ENCODE data around the gene GRAMD4. TPM values are rescaled to one million over a fixed set of nuclear protein-coding genes. Genes with fewer than 3 reads are reported as not detected.

GRAMD4 gene
- total and polyA plus RNA-seq, 10 of the 15 experiments (the other 5 are each of a cell fraction or from before 2014, with no cell fraction given) = 0.21 to 45.5 (median 10.6) TPM

DNA sequence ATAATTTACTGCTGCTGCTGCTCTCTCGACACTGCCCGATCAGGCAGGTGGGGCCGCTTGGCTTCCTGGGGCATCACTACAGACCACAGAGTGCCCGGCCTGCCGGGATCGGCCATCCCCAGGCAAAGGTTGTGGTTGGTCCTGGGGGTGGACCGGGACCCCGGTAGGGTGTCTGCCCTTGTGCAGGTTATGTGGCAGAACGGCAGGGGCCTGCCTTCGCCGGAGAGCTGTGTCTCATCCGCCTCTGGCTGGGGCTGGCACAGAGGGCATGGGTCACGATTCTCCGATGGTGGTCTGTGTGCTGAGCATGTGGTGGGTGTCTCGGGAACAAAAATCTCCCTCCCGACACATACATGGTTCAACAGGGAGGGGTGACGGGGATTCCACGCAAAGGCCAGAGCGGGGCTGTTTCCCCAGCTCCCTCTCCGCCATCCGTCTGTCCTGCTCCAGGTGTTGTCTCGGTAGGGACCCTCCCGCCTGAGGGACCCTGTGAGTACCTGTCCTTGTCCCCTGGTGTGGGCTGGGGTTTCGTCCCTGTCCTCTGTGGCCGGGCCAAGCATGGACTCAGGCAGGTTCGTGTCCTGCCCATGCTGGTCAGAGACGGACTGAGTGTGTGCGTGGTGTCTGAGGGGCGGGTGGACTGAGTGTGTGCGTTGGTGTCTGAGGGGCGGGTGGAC, 7.8 kb downstream of the GRAMD4 start:
- Histone ChIP-seq H3K4me3 (no peak overlapping the region), H4K20me1 (ENCODE audit: control insufficient read depth, insufficient read depth) (no peaks in the 10 kb centered on the region), H3K9me3 (replicated peaks; ENCODE audit: control insufficient read depth, insufficient read depth, low read length) (no peaks in the 10 kb centered on the region), H3K27ac (ENCODE audit: control insufficient read depth, insufficient read depth) (no peak overlapping the region), H3K4me1 (ENCODE audit: control insufficient read depth, insufficient read depth, low read length) (no peaks in the 10 kb centered on the region), H3K79me2 (ENCODE audit: control insufficient read depth, insufficient read depth, low read length) (no peaks in the 10 kb centered on the region), H3K9ac (ENCODE audit: control insufficient read depth, insufficient read depth, low read length) (no peak overlapping the region), H2AFZ (ENCODE audit: control insufficient read depth, low read depth, low read length) (no peak overlapping the region), H3K4me2 (ENCODE audit: control insufficient read depth, insufficient read depth) (no peak overlapping the region), H3K27me3 (replicated peaks in 1 of 2; ENCODE audit: control insufficient read depth in 2 of 2, insufficient read depth in 2 of 2, low read length in 1 of 2) (no peaks in the 10 kb centered on the region), H3K36me3 (ENCODE audit: control insufficient read depth in 2 of 2, insufficient read depth in 2 of 2, low read length in 1 of 2) (peaks cover 0 to 11% of the 10 kb centered on the region in 2 experiments; a peak in 2 of 4 replicates)
- FAIRE-seq (no peak), DNase-seq (ENCODE audit: low read depth, low spot score) (no peak), ATAC-seq (no peak)
- ChIA-PET RAD21 (ENCODE audit: unreplicated experiment) (no interaction called here), CTCF (no interaction called here), POLR2A (no interaction called here), SMC1A (ENCODE audit: uncharacterized antibody, unreplicated experiment) (no interaction called here)
- 87% methylated on average over 30 of the region's 31 CpGs for WGBS (ENCODE audit: insufficient coverage, insufficient replicate concordance, low lambda C conversion rate, missing lambda C conversion rate)
- BruUV-seq (replicated peaks) = no TSS peak
- in situ Hi-C loops (cut with MboI) (no loop called here), intact Hi-C loops (cut with micrococcal nuclease; ENCODE audit: unreplicated experiment) (no loop called here)
- no peak for TF ChIP-seq FOS (IDR thresholded peaks at IDR 0.05; ENCODE audit: borderline replicate concordance, extremely low read depth, insufficient read length)
- no peak for TF ChIP-seq RUNX3 (IDR thresholded peaks at IDR 0.05; ENCODE audit: low read length)
- TF ChIP-seq CREM (IDR thresholded peaks at IDR 0.05; ENCODE audit: low read depth) = no peak
- TF ChIP-seq FOXM1 (IDR thresholded peaks at IDR 0.05; ENCODE audit: low read depth, low read length) = no peak
- no peak for TF ChIP-seq ETV6 (conservative IDR thresholded peaks at IDR 0.05 in 1 of 2, IDR thresholded peaks at IDR 0.05 in 1 of 2; ENCODE audit: borderline replicate concordance in 1 of 2, low read depth in 1 of 2)
- no peak for TF ChIP-seq TCF3 (IDR thresholded peaks at IDR 0.05; ENCODE audit: borderline replicate concordance, insufficient read depth, low read depth, low read length)
- no peak for TF ChIP-seq EED (IDR thresholded peaks at IDR 0.05; ENCODE audit: low read depth)
- TF ChIP-seq, protein P1, sequence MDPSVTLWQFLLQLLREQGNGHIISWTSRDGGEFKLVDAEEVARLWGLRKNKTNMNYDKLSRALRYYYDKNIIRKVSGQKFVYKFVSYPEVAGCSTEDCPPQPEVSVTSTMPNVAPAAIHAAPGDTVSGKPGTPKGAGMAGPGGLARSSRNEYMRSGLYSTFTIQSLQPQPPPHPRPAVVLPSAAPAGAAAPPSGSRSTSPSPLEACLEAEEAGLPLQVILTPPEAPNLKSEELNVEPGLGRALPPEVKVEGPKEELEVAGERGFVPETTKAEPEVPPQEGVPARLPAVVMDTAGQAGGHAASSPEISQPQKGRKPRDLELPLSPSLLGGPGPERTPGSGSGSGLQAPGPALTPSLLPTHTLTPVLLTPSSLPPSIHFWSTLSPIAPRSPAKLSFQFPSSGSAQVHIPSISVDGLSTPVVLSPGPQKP (IDR thresholded peaks at IDR 0.05; ENCODE audit: low read depth, low read length) = no peak
- TF ChIP-seq, protein P2, sequence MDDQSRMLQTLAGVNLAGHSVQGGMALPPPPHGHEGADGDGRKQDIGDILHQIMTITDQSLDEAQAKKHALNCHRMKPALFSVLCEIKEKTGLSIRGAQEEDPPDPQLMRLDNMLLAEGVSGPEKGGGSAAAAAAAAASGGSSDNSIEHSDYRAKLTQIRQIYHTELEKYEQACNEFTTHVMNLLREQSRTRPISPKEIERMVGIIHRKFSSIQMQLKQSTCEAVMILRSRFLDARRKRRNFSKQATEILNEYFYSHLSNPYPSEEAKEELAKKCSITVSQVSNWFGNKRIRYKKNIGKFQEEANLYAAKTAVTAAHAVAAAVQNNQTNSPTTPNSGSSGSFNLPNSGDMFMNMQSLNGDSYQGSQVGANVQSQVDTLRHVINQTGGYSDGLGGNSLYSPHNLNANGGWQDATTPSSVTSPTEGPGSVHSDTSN (IDR thresholded peaks at IDR 0.05; ENCODE audit: insufficient replicate concordance, low read depth, low read length) = no peak
- TF ChIP-seq ASH2L (IDR thresholded peaks at IDR 0.05; ENCODE audit: borderline replicate concordance, low read depth) = no peak
- TF ChIP-seq SMAD1 (IDR thresholded peaks at IDR 0.05; ENCODE audit: low read depth, partially characterized antibody) = no peak
- TF ChIP-seq SP1 (IDR thresholded peaks at IDR 0.05; ENCODE audit: low read depth, low read length) = no peak
- no peak for TF ChIP-seq MYB (IDR thresholded peaks at IDR 0.05; ENCODE audit: borderline replicate concordance, low read depth, low read length)
- no peak for TF ChIP-seq ZNF24 (IDR thresholded peaks at IDR 0.05)
- TF ChIP-seq HDGF (IDR thresholded peaks at IDR 0.05) = no peak
- no peak for TF ChIP-seq ZNF217 (IDR thresholded peaks at IDR 0.05)
- TF ChIP-seq, protein P3, sequence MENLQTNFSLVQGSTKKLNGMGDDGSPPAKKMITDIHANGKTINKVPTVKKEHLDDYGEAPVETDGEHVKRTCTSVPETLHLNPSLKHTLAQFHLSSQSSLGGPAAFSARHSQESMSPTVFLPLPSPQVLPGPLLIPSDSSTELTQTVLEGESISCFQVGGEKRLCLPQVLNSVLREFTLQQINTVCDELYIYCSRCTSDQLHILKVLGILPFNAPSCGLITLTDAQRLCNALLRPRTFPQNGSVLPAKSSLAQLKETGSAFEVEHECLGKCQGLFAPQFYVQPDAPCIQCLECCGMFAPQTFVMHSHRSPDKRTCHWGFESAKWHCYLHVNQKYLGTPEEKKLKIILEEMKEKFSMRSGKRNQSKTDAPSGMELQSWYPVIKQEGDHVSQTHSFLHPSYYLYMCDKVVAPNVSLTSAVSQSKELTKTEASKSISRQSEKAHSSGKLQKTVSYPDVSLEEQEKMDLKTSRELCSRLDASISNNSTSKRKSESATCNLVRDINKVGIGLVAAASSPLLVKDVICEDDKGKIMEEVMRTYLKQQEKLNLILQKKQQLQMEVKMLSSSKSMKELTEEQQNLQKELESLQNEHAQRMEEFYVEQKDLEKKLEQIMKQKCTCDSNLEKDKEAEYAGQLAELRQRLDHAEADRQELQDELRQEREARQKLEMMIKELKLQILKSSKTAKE (IDR thresholded peaks at IDR 0.05; ENCODE audit: low read depth, poor library complexity, severe bottlenecking) = no peak
